SK-N-MC (cell line): ENCODE data around the gene PTCRA.

ENCODE experiments used
- EZH2 ChIP-seq: fragments of 200-600 bp; sonication (generic); IDR thresholded peaks from one replicate; pipeline ENCODE4 v1.6.1; 2017; ENCODE audit warnings: antibody characterized with exemption
- FOXP2 ChIP-seq: optimal IDR thresholded peaks from 2 replicates; pipeline ENCODE3; 2011; ENCODE audit warnings: mild to moderate bottlenecking, moderate library complexity; ENCODE audit not compliant: insufficient read depth; ENCODE audit errors: extremely low read length, control extremely low read depth
- POLR2AphosphoS5 ChIP-seq: IDR thresholded peaks from 2 replicates; pipeline ENCODE4 v1.6.1; 2012; ENCODE audit warnings: mild to moderate bottlenecking, low read depth, low read length, borderline replicate concordance

- TF ChIP-seq POLR2AphosphoS5 (no peak), FOXP2 (no peak), EZH2 (no peak)
Measured at GRCh38 chr6:42952389-42952788, 36.5 kb downstream of the PTCRA start.
